ENCODE measurements around the gene KATNAL2. TPM values are rescaled to one million over a fixed set of nuclear protein-coding genes. Genes with fewer than 3 reads are reported as not detected.

Gene KATNAL2
- total and polyA plus RNA-seq, 4 donors: 1.5 to 8.0 (median 4.1) TPM

DNA sequence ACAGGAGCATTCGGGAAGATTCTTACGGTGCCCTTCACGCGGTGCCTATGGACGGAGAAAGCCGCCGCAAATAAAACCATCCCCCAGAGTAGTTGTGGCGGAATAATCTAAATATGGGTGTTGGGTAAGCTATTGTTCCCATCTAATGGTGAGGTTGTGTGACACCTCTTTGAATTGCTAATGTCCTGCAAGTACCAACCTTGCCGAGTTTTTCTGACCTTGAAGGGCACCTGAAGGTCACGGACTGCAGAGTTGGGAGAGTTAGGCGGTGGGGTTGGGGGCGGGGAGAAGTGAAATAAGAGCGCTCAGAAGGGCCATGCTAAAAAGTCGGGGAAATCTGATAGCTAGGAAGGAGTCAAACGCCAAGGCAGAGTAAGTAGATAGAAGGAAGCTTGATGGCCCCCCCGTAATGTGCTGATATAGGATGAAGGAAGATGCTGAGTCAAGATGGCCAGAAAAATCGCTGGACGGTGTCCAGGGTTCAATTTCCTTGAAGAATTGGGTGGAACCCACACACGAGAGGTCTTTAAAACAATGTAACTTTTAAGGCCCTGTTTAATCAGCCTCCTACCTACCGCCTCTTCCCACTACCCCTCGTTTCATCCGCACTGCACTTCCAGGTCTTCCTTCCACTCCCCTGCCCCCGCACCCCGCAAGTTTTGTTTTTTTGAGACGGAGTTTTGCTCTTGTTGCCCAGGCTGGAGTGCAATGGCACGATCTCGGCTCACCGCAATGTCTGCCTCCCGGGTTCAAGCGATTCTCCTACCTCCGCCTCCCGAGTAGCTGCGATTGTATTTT lies 600 bp downstream of the KATNAL2 start:
- WGBS, 2 donors: 21 to 30% methylated on average over 33 of the region's 33 CpGs

DNA sequence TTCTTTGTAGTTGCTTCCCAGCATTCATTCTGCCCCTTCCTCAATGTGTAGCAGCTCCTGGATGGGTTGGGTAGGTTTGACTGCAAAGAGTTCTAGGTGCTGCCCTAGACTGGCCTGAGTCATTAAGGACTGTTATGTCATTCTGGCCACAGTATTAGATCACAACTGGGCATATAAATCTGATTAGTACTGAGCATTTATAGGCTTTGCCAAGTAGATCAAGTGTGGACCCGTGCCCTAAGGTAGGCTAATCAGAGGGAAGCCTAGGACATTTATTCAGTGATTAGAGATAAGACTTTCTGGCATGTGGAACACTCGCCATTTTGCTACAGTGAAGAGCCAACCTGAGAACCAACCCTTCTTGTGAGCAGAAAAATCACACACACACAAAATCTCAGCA lies 2.7 kb downstream of the KATNAL2 start:
- DNase-seq (no peak), ATAC-seq (ENCODE audit: insufficient read depth, low FRiP score) (no peak)
- Histone ChIP-seq H3K9ac (ENCODE audit: insufficient read depth in 1 of 2, low read length in 2 of 2) (no peak overlapping the region), H3K4me1 (ENCODE audit: control insufficient read depth in 5 of 5, insufficient read depth in 5 of 5, low read length in 5 of 5) (peaks cover 0 to 20% (median 0%) of the 10 kb centered on the region in 5 donors), H3K9me3 (ENCODE audit: control insufficient read depth in 4 of 4, insufficient read depth in 3 of 4, low read length in 3 of 4) (no peaks in the 10 kb centered on the region), H3K4me3 (no peak overlapping the region), H3K36me3 (ENCODE audit: control insufficient read depth in 4 of 4, insufficient read depth in 4 of 4, low read length in 4 of 4) (no peaks in the 10 kb centered on the region), H3K27me3 (ENCODE audit: control insufficient read depth in 3 of 3, insufficient read depth in 3 of 3, low read length in 2 of 3) (no peaks in the 10 kb centered on the region), H3K27ac (ENCODE audit: low read depth in 1 of 2, low read length in 1 of 2) (no peak overlapping the region)
- WGBS, 2 donors: 89 to 92% methylated on average over 2 of the region's 2 CpGs
- TF ChIP-seq, protein P1, sequence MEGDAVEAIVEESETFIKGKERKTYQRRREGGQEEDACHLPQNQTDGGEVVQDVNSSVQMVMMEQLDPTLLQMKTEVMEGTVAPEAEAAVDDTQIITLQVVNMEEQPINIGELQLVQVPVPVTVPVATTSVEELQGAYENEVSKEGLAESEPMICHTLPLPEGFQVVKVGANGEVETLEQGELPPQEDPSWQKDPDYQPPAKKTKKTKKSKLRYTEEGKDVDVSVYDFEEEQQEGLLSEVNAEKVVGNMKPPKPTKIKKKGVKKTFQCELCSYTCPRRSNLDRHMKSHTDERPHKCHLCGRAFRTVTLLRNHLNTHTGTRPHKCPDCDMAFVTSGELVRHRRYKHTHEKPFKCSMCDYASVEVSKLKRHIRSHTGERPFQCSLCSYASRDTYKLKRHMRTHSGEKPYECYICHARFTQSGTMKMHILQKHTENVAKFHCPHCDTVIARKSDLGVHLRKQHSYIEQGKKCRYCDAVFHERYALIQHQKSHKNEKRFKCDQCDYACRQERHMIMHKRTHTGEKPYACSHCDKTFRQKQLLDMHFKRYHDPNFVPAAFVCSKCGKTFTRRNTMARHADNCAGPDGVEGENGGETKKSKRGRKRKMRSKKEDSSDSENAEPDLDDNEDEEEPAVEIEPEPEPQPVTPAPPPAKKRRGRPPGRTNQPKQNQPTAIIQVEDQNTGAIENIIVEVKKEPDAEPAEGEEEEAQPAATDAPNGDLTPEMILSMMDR (IDR thresholded peaks at IDR 0.05; ENCODE audit: control extremely low read depth, extremely low read depth): no peak

More for the DNA sequence above, 600 bp downstream of the KATNAL2 start:
- no peak for ATAC-seq (ENCODE audit: insufficient read depth, low FRiP score)
- Histone ChIP-seq H3K4me1 (ENCODE audit: control insufficient read depth in 5 of 5, insufficient read depth in 5 of 5, low read length in 5 of 5) (peaks cover 0 to 20% (median 2%) of the 10 kb centered on the region in 5 donors), H3K4me3 (peak overlapping the region; percentile 96), H3K9ac (ENCODE audit: insufficient read depth in 1 of 2, low read length in 2 of 2) (peak overlapping the region; percentile 57 to 74), H3K9me3 (ENCODE audit: control insufficient read depth in 4 of 4, insufficient read depth in 3 of 4, low read length in 3 of 4) (no peaks in the 10 kb centered on the region), H3K36me3 (ENCODE audit: control insufficient read depth in 4 of 4, insufficient read depth in 4 of 4, low read length in 4 of 4) (no peaks in the 10 kb centered on the region), H3K27ac (ENCODE audit: low read depth in 1 of 2, low read length in 1 of 2) (peak overlapping the region; percentile 82 to 95), H3K27me3 (ENCODE audit: control insufficient read depth in 3 of 3, insufficient read depth in 3 of 3, low read length in 2 of 3) (no peaks in the 10 kb centered on the region)
- TF ChIP-seq, protein P1 (IDR thresholded peaks at IDR 0.05; ENCODE audit: control extremely low read depth, extremely low read depth): no peak
- peak; percentile 50 to 75 (median 64) for DNase-seq

DNA sequence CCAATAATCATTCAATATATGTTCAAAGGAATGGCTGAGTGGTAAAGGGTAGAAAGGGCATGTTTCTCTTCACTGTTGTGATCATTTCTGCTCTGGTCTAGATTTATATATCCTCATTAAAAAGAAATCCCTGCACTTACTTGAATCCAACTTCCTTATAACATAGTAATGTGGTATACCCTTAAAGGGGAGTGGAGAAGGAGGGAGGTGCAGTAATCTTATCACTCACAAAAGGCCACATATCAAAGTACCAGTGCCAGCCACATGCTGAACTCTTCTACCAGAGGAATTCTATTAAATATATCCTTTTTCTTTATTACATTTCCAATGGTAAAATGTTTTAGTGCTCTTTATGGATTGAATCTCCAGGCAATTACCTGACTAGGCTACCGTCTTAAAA lies 3.3 kb downstream of the KATNAL2 start:
- no peak overlapping the region for H3K9ac ChIP-seq (ENCODE audit: insufficient read depth in 1 of 2, low read length in 2 of 2)
- H3K4me3 ChIP-seq: no peak overlapping the region
- H3K27me3 ChIP-seq (ENCODE audit: control insufficient read depth in 3 of 3, insufficient read depth in 3 of 3, low read length in 2 of 3): no peaks in the 10 kb centered on the region
- peaks cover 0 to 15% (median 0%) of the 10 kb centered on the region in 5 donors for H3K4me1 ChIP-seq (ENCODE audit: control insufficient read depth in 5 of 5, insufficient read depth in 5 of 5, low read length in 5 of 5)
- WGBS, 2 donors: 90 to 95% methylated on average over 1 of the region's 1 CpG
- no peak for DNase-seq
- TF ChIP-seq, protein P1 (IDR thresholded peaks at IDR 0.05; ENCODE audit: control extremely low read depth, extremely low read depth): no peak
- no peaks in the 10 kb centered on the region for H3K9me3 ChIP-seq (ENCODE audit: control insufficient read depth in 4 of 4, insufficient read depth in 3 of 4, low read length in 3 of 4)
- no peak overlapping the region for H3K27ac ChIP-seq (ENCODE audit: low read depth in 1 of 2, low read length in 1 of 2)
- no peak for ATAC-seq (ENCODE audit: insufficient read depth, low FRiP score)
- no peaks in the 10 kb centered on the region for H3K36me3 ChIP-seq (ENCODE audit: control insufficient read depth in 4 of 4, insufficient read depth in 4 of 4, low read length in 4 of 4)

All from lung (tissue), 12 donors.